H9 (cell line): ENCODE results near the gene GARNL3. TPM values are rescaled to one million over a fixed set of nuclear protein-coding genes. Genes with fewer than 3 reads are reported as not detected.

Experiments used
- DNase-seq: peaks from one replicate; pipeline ENCODE4 v3.0.0-alpha.2; 2017
- H2AFZ ChIP-seq: one replicate; pipeline ENCODE4 v1.6.1; 2013; ENCODE audit warnings: mild to moderate bottlenecking, low read length, control low read depth, moderate library complexity
- H2AK5ac ChIP-seq: 2 replicates; pipeline ENCODE4 v1.6.1; 2013; ENCODE audit warnings: low read length, control low read depth, mixed read lengths; ENCODE audit not compliant: insufficient read length
- H2BK120ac ChIP-seq: one replicate; pipeline ENCODE4 v1.6.1; 2013; ENCODE audit warnings: low read depth, mild to moderate bottlenecking, low read length, control low read depth, inconsistent platforms; ENCODE audit not compliant: poor library complexity, severe bottlenecking
- H2BK12ac ChIP-seq: 2 replicates; pipeline ENCODE4 v1.6.1; 2013; ENCODE audit warnings: low read length, control low read depth, mixed read lengths, low read depth; ENCODE audit not compliant: insufficient read length
- H2BK15ac ChIP-seq: 2 replicates; pipeline ENCODE4 v1.6.1; 2013; ENCODE audit warnings: low read depth, low read length, control low read depth
- H2BK20ac ChIP-seq: one replicate; pipeline ENCODE4 v1.6.1; 2013; ENCODE audit warnings: low read depth, mild to moderate bottlenecking, low read length, control low read depth, inconsistent platforms; ENCODE audit not compliant: poor library complexity, severe bottlenecking
- H2BK5ac ChIP-seq: 2 replicates; pipeline ENCODE4 v1.6.1; 2013; ENCODE audit warnings: low read length, control low read depth, mixed read lengths; ENCODE audit not compliant: insufficient read length
- H3K14ac ChIP-seq: 2 replicates; pipeline ENCODE4 v1.6.1; 2013; ENCODE audit warnings: low read length, control low read depth; ENCODE audit not compliant: insufficient read depth
- H3K18ac ChIP-seq: 2 replicates; pipeline ENCODE4 v1.6.1; 2013; ENCODE audit warnings: low read depth, mild to moderate bottlenecking, mixed read lengths, low read length, control low read depth; ENCODE audit not compliant: insufficient read length
- H3K23ac ChIP-seq: 2 replicates; pipeline ENCODE4 v1.6.1; 2013; ENCODE audit warnings: low read length, control low read depth, mixed read lengths, low read depth; ENCODE audit not compliant: insufficient read length
- H3K23me2 ChIP-seq: 2 replicates; pipeline ENCODE4 v1.6.1; 2013; ENCODE audit warnings: low read depth, mild to moderate bottlenecking, mixed read lengths, low read length, control low read depth; ENCODE audit not compliant: insufficient read length, poor library complexity, severe bottlenecking
- H3K27ac ChIP-seq: 2 replicates; pipeline ENCODE4 v1.5.1; 2013; ENCODE audit warnings: low read length, control low read depth, mixed read lengths, low read depth; ENCODE audit not compliant: insufficient read length
- H3K27me3 ChIP-seq: 2 replicates; pipeline ENCODE4 v1.6.1; 2013; ENCODE audit warnings: low read length, control low read depth, inconsistent platforms; ENCODE audit not compliant: insufficient read depth
- H3K4ac ChIP-seq: 2 replicates; pipeline ENCODE4 v1.6.1; 2013; ENCODE audit warnings: low read depth, mild to moderate bottlenecking, control low read depth, inconsistent platforms, low read length, moderate library complexity
- H3K4me1 ChIP-seq: 2 replicates; pipeline ENCODE4 v1.6.1; 2013; ENCODE audit warnings: low read length, control low read depth, inconsistent platforms; ENCODE audit not compliant: insufficient read depth
- H3K4me2 ChIP-seq: 2 replicates; pipeline ENCODE4 v1.6.1; 2013; ENCODE audit warnings: low read length, control low read depth, mixed read lengths; ENCODE audit not compliant: insufficient read length, insufficient read depth
- H3K56ac ChIP-seq: 2 replicates; pipeline ENCODE4 v1.6.1; 2013; ENCODE audit warnings: low read depth, mild to moderate bottlenecking, mixed read lengths, low read length, control low read depth; ENCODE audit not compliant: insufficient read length
- H3K79me1 ChIP-seq: 2 replicates; pipeline ENCODE4 v1.6.1; 2013; ENCODE audit warnings: low read depth, mild to moderate bottlenecking, moderate library complexity, low read length, control low read depth, inconsistent platforms; ENCODE audit not compliant: insufficient read depth, poor library complexity, severe bottlenecking
- H3K79me2 ChIP-seq: 2 replicates; pipeline ENCODE4 v1.6.1; 2013; ENCODE audit warnings: low read length, control low read depth, inconsistent platforms; ENCODE audit not compliant: insufficient read depth
- H3K9ac ChIP-seq: 2 replicates; pipeline ENCODE4 v1.6.1; 2013; ENCODE audit warnings: low read length, control low read depth, mixed read lengths; ENCODE audit not compliant: insufficient read length; ENCODE audit errors: extremely low read depth
- H3K9me3 ChIP-seq: one replicate; pipeline ENCODE4 v1.6.1; 2013; ENCODE audit warnings: low read depth, low read length, inconsistent platforms; ENCODE audit not compliant: control insufficient read depth
- H3T11ph ChIP-seq: one replicate; pipeline ENCODE4 v1.6.1; 2013; ENCODE audit warnings: mild to moderate bottlenecking, low read length, control low read depth, inconsistent platforms
- H4K20me1 ChIP-seq: one replicate; pipeline ENCODE4 v1.6.1; 2013; ENCODE audit not compliant: control insufficient read depth, insufficient read length, insufficient read depth
- H4K5ac ChIP-seq: 2 replicates; pipeline ENCODE4 v1.6.1; 2013; ENCODE audit warnings: low read depth, mild to moderate bottlenecking, mixed read lengths, low read length, control low read depth; ENCODE audit not compliant: insufficient read length
- H4K8ac ChIP-seq: replicated peaks from 2 replicates; pipeline ENCODE4 v1.6.1; 2013; ENCODE audit warnings: low read length, control low read depth, mixed read lengths, low read depth; ENCODE audit not compliant: insufficient read length
- H4K91ac ChIP-seq: 2 replicates; pipeline ENCODE4 v1.6.1; 2013; ENCODE audit warnings: low read depth, mild to moderate bottlenecking, moderate library complexity, mixed read lengths, low read length, control low read depth; ENCODE audit not compliant: insufficient read length
- H3K27ac Mint-ChIP-seq, 3 experiments: 2 replicates in 2 of 3; 3 replicates in 1 of 3; pipeline ENCODE4 v1.8.0; 2020 to 2021; ENCODE audit warnings: mixed read lengths in 3 of 3, mild to moderate bottlenecking in 1 of 3, moderate library complexity in 1 of 3
- H3K27me3 Mint-ChIP-seq: 2 replicates; pipeline ENCODE4 v1.8.0; 2021; ENCODE audit warnings: low read depth, mild to moderate bottlenecking, moderate library complexity, mixed read lengths
- H3K36me3 Mint-ChIP-seq, 3 experiments: 2 replicates in 2 of 3; 3 replicates in 1 of 3; pipeline ENCODE4 v1.8.0; 2020 to 2021; ENCODE audit warnings: low read depth in 3 of 3, mixed read lengths in 3 of 3; ENCODE audit not compliant: insufficient read depth in 1 of 3
- H3K4me1 Mint-ChIP-seq, 2 experiments: 2 replicates each; pipeline ENCODE4 v1.8.0; 2020; ENCODE audit warnings: mixed read lengths in 2 of 2
- H3K4me3 Mint-ChIP-seq, 2 experiments: 2 replicates in 1 of 2; 3 replicates in 1 of 2; pipeline ENCODE4 v1.8.0; 2020 to 2021; ENCODE audit warnings: mild to moderate bottlenecking in 2 of 2, mixed read lengths in 2 of 2, moderate library complexity in 1 of 2
- H3K9me3 Mint-ChIP-seq, 2 experiments: 2 replicates in 1 of 2; 3 replicates in 1 of 2; pipeline ENCODE4 v1.8.0; 2020; ENCODE audit warnings: mild to moderate bottlenecking in 2 of 2, mixed read lengths in 2 of 2, moderate library complexity in 1 of 2
- WGBS: extraction: QIAGEN DNeasy Blood & Tissue Kit; methylation state at CpG from one replicate; pipeline ENCODE4 v1.1.7; 2013; ENCODE audit warnings: missing lambda C conversion rate, low lambda C conversion rate, mixed read lengths; ENCODE audit not compliant: insufficient read length; ENCODE audit errors: extremely low coverage; 5-methylcytosine and 5-hydroxymethylcytosine counted together
- total RNA-seq: library from RNA; stranded (reverse); gene quantifications from 2 replicates; pipeline ENCODE4 v1.2.1, GENCODE V29; 2021
- TF ChIP-seq, protein P1 (sequence below): fragments of 200-600 bp; sonication (generic); conservative IDR thresholded peaks from 3 replicates; pipeline ENCODE4 v1.8.0; 2021; ENCODE audit warnings: antibody characterized with exemption, mild to moderate bottlenecking

The GARNL3 gene
- total RNA-seq, 1 experiment from 2014 or later, result 8.7 TPM

DNA sequence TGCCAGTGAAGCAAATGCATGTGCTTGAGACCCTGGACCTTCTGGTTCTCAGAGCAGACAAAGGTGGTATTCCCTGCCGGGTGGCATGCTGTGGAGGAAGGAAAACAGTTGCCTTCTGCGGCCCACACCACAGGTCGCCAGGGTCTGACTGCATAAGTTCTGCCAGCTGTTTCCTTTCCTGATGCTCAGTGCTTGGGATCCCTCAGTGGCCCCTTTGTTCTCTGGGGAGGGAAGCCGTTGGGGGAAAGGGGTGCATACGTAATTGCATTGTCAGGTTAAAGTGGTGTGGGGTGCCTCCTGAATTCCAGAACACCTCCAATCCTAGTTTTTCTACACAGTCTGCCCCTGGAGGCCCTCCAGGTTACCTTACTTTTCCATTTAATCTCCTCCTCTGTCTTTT lies 89.3 kb downstream of the GARNL3 start:
- no peak overlapping the region for H2BK20ac ChIP-seq
- Mint-ChIP-seq H3K9me3 (no peaks in the 10 kb centered on the region), H3K4me1 (peaks cover 30 to 36% of the 10 kb centered on the region in 2 experiments), H3K4me3 (peak overlapping the region in 1 of 2 experiments; percentile 61; a peak in 4 of 5 replicates), H3K27ac (peak overlapping the region; percentile 94 to 98 (median 98)), H3K36me3 (peaks cover 6 to 12% (median 7%) of the 10 kb centered on the region in 3 experiments; a peak in 3 of 7 replicates), H3K27me3 (no peaks in the 10 kb centered on the region)
- no peak overlapping the region for H4K8ac ChIP-seq
- TF ChIP-seq, protein P1, sequence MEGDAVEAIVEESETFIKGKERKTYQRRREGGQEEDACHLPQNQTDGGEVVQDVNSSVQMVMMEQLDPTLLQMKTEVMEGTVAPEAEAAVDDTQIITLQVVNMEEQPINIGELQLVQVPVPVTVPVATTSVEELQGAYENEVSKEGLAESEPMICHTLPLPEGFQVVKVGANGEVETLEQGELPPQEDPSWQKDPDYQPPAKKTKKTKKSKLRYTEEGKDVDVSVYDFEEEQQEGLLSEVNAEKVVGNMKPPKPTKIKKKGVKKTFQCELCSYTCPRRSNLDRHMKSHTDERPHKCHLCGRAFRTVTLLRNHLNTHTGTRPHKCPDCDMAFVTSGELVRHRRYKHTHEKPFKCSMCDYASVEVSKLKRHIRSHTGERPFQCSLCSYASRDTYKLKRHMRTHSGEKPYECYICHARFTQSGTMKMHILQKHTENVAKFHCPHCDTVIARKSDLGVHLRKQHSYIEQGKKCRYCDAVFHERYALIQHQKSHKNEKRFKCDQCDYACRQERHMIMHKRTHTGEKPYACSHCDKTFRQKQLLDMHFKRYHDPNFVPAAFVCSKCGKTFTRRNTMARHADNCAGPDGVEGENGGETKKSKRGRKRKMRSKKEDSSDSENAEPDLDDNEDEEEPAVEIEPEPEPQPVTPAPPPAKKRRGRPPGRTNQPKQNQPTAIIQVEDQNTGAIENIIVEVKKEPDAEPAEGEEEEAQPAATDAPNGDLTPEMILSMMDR, result no peak
- no CpG with 5 or more reads among the region's 5 CpGs for WGBS
- no peak overlapping the region for H3T11ph ChIP-seq
- H2AFZ ChIP-seq, result no peak overlapping the region
- H3K14ac ChIP-seq, result no peak overlapping the region
- H2BK5ac ChIP-seq, result no peak overlapping the region
- no peak overlapping the region for H2BK12ac ChIP-seq
- H3K4me1 ChIP-seq, result peaks cover 4% of the 10 kb centered on the region; the same call in 1 of the 2 replicates
- H3K9ac ChIP-seq, result no peak overlapping the region
- no peaks in the 10 kb centered on the region for H4K20me1 ChIP-seq
- no peaks in the 10 kb centered on the region for H3K27me3 ChIP-seq
- no peak overlapping the region for H4K91ac ChIP-seq
- H3K27ac ChIP-seq, result peak overlapping the region; percentile 40
- H3K79me2 ChIP-seq, result no peaks in the 10 kb centered on the region
- no peak overlapping the region for H4K5ac ChIP-seq
- no peak overlapping the region for H3K23ac ChIP-seq
- DNase-seq, result peak; percentile 82
- no peak overlapping the region for H2AK5ac ChIP-seq
- H2BK120ac ChIP-seq, result no peak overlapping the region
- no peaks in the 10 kb centered on the region for H3K79me1 ChIP-seq
- no peak overlapping the region for H3K18ac ChIP-seq
- no peak overlapping the region for H3K56ac ChIP-seq
- no peak overlapping the region for H2BK15ac ChIP-seq
- no peaks in the 10 kb centered on the region for H3K23me2 ChIP-seq
- peak overlapping the region; percentile 8 for H3K4me2 ChIP-seq
- no peaks in the 10 kb centered on the region for H3K9me3 ChIP-seq
- no peak overlapping the region for H3K4ac ChIP-seq
